H1 (cell line): ENCODE results near the gene GRM7. TPM values are rescaled to one million over a fixed set of nuclear protein-coding genes. Genes with fewer than 3 reads are reported as not detected.

Source experiments
- CTCF ChIA-PET: fragments of 300-600 bp; sonication (Branson Sonifier 250); formaldehyde crosslinking; loops from one replicate; lab custom pipeline; 2021; ENCODE audit not compliant: partially characterized antibody; lab: Charles Lee
- POLR2A ChIA-PET: fragments of 300-600 bp; sonication (Branson Sonifier 250); formaldehyde crosslinking; loops from one replicate; lab custom pipeline; 2021; ENCODE audit warnings: inconsistent platforms; ENCODE audit not compliant: partially characterized antibody; lab: Charles Lee
- DNase-seq, 2 experiments: peaks; one replicate each; pipeline versions ENCODE4 v3.0.0 to v3.0.0-alpha.2; 2010 to 2022; ENCODE audit warnings: low spot score in 2 of 2, low read depth in 1 of 2, mixed read lengths in 1 of 2
- FAIRE-seq: peaks from 2 replicates; lab custom pipeline; 2011; peaks lifted over from hg19 to GRCh38; lab: Jason Lieb, UNC
- H2AFZ ChIP-seq: 2 replicates; pipeline ENCODE4 v1.8.1; 2012; ENCODE audit warnings: low read length, inconsistent platforms
- H2AK5ac ChIP-seq: 2 replicates; pipeline ENCODE4 v1.6.1; 2013; ENCODE audit warnings: low read depth, low read length
- H2BK120ac ChIP-seq: replicated peaks from 2 replicates; pipeline ENCODE3; 2013; ENCODE audit warnings: low read depth, low read length, inconsistent platforms
- H2BK12ac ChIP-seq: 2 replicates; pipeline ENCODE4 v1.6.1; 2013; ENCODE audit warnings: low read depth, low read length
- H2BK15ac ChIP-seq: 2 replicates; pipeline ENCODE4 v1.6.1; 2013; ENCODE audit warnings: low read length
- H2BK20ac ChIP-seq: 2 replicates; pipeline ENCODE4 v1.6.1; 2013; ENCODE audit warnings: low read length
- H2BK5ac ChIP-seq: 2 replicates; pipeline ENCODE4 v1.6.1; 2013; ENCODE audit warnings: low read depth, low read length
- H3K14ac ChIP-seq: 2 replicates; pipeline ENCODE4 v1.6.1; 2013; ENCODE audit warnings: inconsistent platforms; ENCODE audit not compliant: insufficient read length
- H3K18ac ChIP-seq: 2 replicates; pipeline ENCODE4 v1.6.1; 2013; ENCODE audit warnings: low read length; ENCODE audit errors: extremely low read depth
- H3K23ac ChIP-seq: 2 replicates; pipeline ENCODE4 v1.6.1; 2013; ENCODE audit warnings: inconsistent platforms; ENCODE audit not compliant: insufficient read length
- H3K23me2 ChIP-seq: 2 replicates; pipeline ENCODE4 v1.6.1; 2013; ENCODE audit warnings: low read depth, low read length
- H3K27ac ChIP-seq: 2 replicates; pipeline ENCODE4 v1.6.1; 2011; ENCODE audit warnings: low read depth, low read length, inconsistent platforms
- H3K27me3 ChIP-seq, 4 experiments: replicated peaks in 1 of 4; 1 replicate in 1 of 4; 2 replicates in 3 of 4; pipeline versions ENCODE4 v1.6.1 to v1.8.1; 2011 to 2013; ENCODE audit warnings: low read length in 3 of 4, mild to moderate bottlenecking in 3 of 4, inconsistent platforms in 2 of 4, mixed read lengths in 2 of 4, moderate library complexity in 1 of 4; ENCODE audit not compliant: control insufficient read depth in 3 of 4, insufficient read depth in 3 of 4; ENCODE audit errors: extremely low read depth in 1 of 4
- H3K36me3 ChIP-seq, 4 experiments: 2 replicates each; pipeline versions ENCODE4 v1.6.1 to v1.8.1; 2011 to 2013; ENCODE audit warnings: mild to moderate bottlenecking in 4 of 4, low read length in 3 of 4, moderate library complexity in 2 of 4, control low read depth in 1 of 4, inconsistent platforms in 1 of 4; ENCODE audit not compliant: insufficient read depth in 4 of 4, control insufficient read depth in 2 of 4
- H3K4ac ChIP-seq: replicated peaks from 2 replicates; pipeline ENCODE3; 2013; ENCODE audit warnings: low read length, low read depth, mixed read lengths, inconsistent platforms; ENCODE audit not compliant: insufficient read length
- H3K4me1 ChIP-seq, 4 experiments: replicated peaks in 1 of 4; 1 replicate in 1 of 4; 2 replicates in 3 of 4; pipeline versions ENCODE4 v1.6.1 to v1.8.1; 2011 to 2013; ENCODE audit warnings: low read length in 3 of 4, inconsistent platforms in 2 of 4, mixed read lengths in 1 of 4; ENCODE audit not compliant: insufficient read depth in 4 of 4, control insufficient read depth in 3 of 4
- H3K4me2 ChIP-seq, 2 experiments: 2 replicates each; pipeline versions ENCODE4 v1.6.1 to v1.8.1; 2011 to 2013; ENCODE audit warnings: low read depth in 2 of 2, low read length in 2 of 2, control low read depth in 1 of 2, inconsistent platforms in 1 of 2, mild to moderate bottlenecking in 1 of 2; ENCODE audit not compliant: insufficient read depth in 1 of 2
- H3K4me3 ChIP-seq, 4 experiments: fragments of 200-600, 300-600 bp in 1 of 4; sonication (generic), shearing (Covaris generic), sonication (Bioruptor Twin) in 1 of 4; 2 replicates each; pipeline versions ENCODE4 v1.5.1 to v1.8.1; 2011 to 2016; ENCODE audit warnings: low read length in 4 of 4, low read depth in 3 of 4, control low read depth in 2 of 4, inconsistent platforms in 2 of 4, mild to moderate bottlenecking in 2 of 4, mixed read lengths in 1 of 4, moderate library complexity in 1 of 4; ENCODE audit not compliant: insufficient read depth in 2 of 4; ENCODE audit errors: extremely low read depth in 1 of 4
- H3K56ac ChIP-seq: replicated peaks from 2 replicates; pipeline ENCODE3; 2013; ENCODE audit warnings: low read depth, mild to moderate bottlenecking, mixed read lengths, low read length, inconsistent platforms; ENCODE audit not compliant: insufficient read length
- H3K79me1 ChIP-seq: 2 replicates; pipeline ENCODE4 v1.6.1; 2013; ENCODE audit warnings: low read depth, low read length, control low read depth
- H3K79me2 ChIP-seq, 2 experiments: 2 replicates each; pipeline versions ENCODE4 v1.6.1 to v1.8.1; 2012 to 2013; ENCODE audit warnings: low read length in 2 of 2, mild to moderate bottlenecking in 2 of 2, inconsistent platforms in 1 of 2; ENCODE audit not compliant: insufficient read depth in 2 of 2, control insufficient read depth in 1 of 2
- H3K9ac ChIP-seq, 4 experiments: replicated peaks in 1 of 4; 1 replicate in 1 of 4; 2 replicates in 3 of 4; pipeline versions ENCODE4 v1.6.1 to v1.8.1; 2011 to 2013; ENCODE audit warnings: low read depth in 3 of 4, low read length in 3 of 4, control low read depth in 2 of 4, mild to moderate bottlenecking in 2 of 4, moderate library complexity in 2 of 4, inconsistent platforms in 1 of 4; ENCODE audit errors: extremely low read depth in 1 of 4
- H3K9me3 ChIP-seq, 2 experiments: 2 replicates each; pipeline versions ENCODE4 v1.6.1 to v1.8.1; 2012 to 2013; ENCODE audit warnings: mild to moderate bottlenecking in 2 of 2, moderate library complexity in 2 of 2, control low read depth in 1 of 2, inconsistent platforms in 1 of 2, low read depth in 1 of 2, low read length in 1 of 2, mixed read lengths in 1 of 2; ENCODE audit not compliant: insufficient read depth in 2 of 2
- H4K20me1 ChIP-seq, 2 experiments: replicated peaks in 1 of 2; 2 replicates each; pipeline versions ENCODE3 to v1.8.1; 2011 to 2013; ENCODE audit warnings: inconsistent platforms in 2 of 2, low read length in 2 of 2, mild to moderate bottlenecking in 1 of 2; ENCODE audit not compliant: insufficient read depth in 2 of 2, control insufficient read depth in 1 of 2
- H4K5ac ChIP-seq: 2 replicates; pipeline ENCODE4 v1.6.1; 2013; ENCODE audit warnings: low read length, low read depth, mixed read lengths, inconsistent platforms; ENCODE audit not compliant: insufficient read length
- H4K8ac ChIP-seq: 2 replicates; pipeline ENCODE4 v1.8.0; 2013; ENCODE audit warnings: mild to moderate bottlenecking, moderate library complexity, low read length, inconsistent platforms; ENCODE audit not compliant: insufficient read depth; ENCODE audit errors: extremely low read depth
- H4K91ac ChIP-seq: replicated peaks from 2 replicates; pipeline ENCODE3; 2013; ENCODE audit warnings: low read length, mixed read lengths, inconsistent platforms; ENCODE audit not compliant: insufficient read length
- BRCA1 ChIP-seq: IDR thresholded peaks from 2 replicates; pipeline ENCODE4 v1.6.1; 2012; ENCODE audit warnings: low read depth, low read length, improper control_type of control experiment
- CREB1 ChIP-seq: IDR thresholded peaks from 2 replicates; pipeline ENCODE4 v1.6.1; 2012; ENCODE audit warnings: inconsistent platforms
- E2F6 ChIP-seq: IDR thresholded peaks from 2 replicates; pipeline ENCODE4 v1.6.1; 2012; ENCODE audit warnings: inconsistent platforms
- GABPA ChIP-seq: IDR thresholded peaks from 2 replicates; pipeline ENCODE4 v1.6.1; 2011; ENCODE audit warnings: mild to moderate bottlenecking, low read length, moderate library complexity, borderline replicate concordance; ENCODE audit not compliant: insufficient read depth
- HDAC2 ChIP-seq, 2 experiments: fragments of 300-600 bp in 1 of 2; sonication (generic) in 1 of 2; IDR thresholded peaks; 2 replicates each; pipeline ENCODE4 v1.6.1; 2011 to 2012; ENCODE audit warnings: low read depth in 2 of 2, low read length in 2 of 2, mild to moderate bottlenecking in 2 of 2, moderate library complexity in 2 of 2, borderline replicate concordance in 1 of 2, inconsistent platforms in 1 of 2
- HDAC6 ChIP-seq: IDR thresholded peaks from one replicate; pipeline ENCODE4 v1.7.1; 2012; ENCODE audit warnings: low read depth, mild to moderate bottlenecking, inconsistent platforms, low read length, moderate library complexity
- JUND ChIP-seq: IDR thresholded peaks from 2 replicates; pipeline ENCODE4 v1.6.1; 2011; ENCODE audit warnings: mild to moderate bottlenecking, improper control_type of control experiment, low read length
- KDM1A ChIP-seq: fragments of 200-600, 300-600 bp; sonication (generic); IDR thresholded peaks from 2 replicates; pipeline ENCODE4 v1.7.1; 2016; ENCODE audit warnings: mild to moderate bottlenecking, low read length, borderline replicate concordance
- SIRT6 ChIP-seq: IDR thresholded peaks from one replicate; pipeline ENCODE4 v1.7.1; 2012; ENCODE audit warnings: low read length, inconsistent platforms
- SP4 ChIP-seq: IDR thresholded peaks from 2 replicates; pipeline ENCODE4 v1.6.1; 2012; ENCODE audit warnings: low read length, inconsistent platforms
- SUZ12 ChIP-seq: fragments of 200-600 bp; sonication (generic); IDR thresholded peaks from 2 replicates; pipeline ENCODE4 v1.6.1; 2012; ENCODE audit warnings: mild to moderate bottlenecking, inconsistent platforms, low read length, moderate library complexity, mixed read lengths
- TAF1 ChIP-seq: IDR thresholded peaks from 2 replicates; pipeline ENCODE4 v1.6.1; 2011; ENCODE audit warnings: mild to moderate bottlenecking, low read depth, low read length
- TAF7 ChIP-seq: optimal IDR thresholded peaks from 2 replicates; pipeline ENCODE3; 2011; ENCODE audit warnings: low read depth, mild to moderate bottlenecking, inconsistent platforms, low read length, moderate library complexity, borderline replicate concordance
- ZNF274 ChIP-seq: IDR thresholded peaks from 2 replicates; pipeline ENCODE4 v1.7.0; 2012; ENCODE audit warnings: low read length, borderline replicate concordance; ENCODE audit errors: extremely low read depth
- WGBS, 2 experiments: shearing (Covaris generic) in 1 of 2; methylation state at CpG; one replicate each; pipeline versions ENCODE4 v1.1.6 to v1.1.7; 2013 to 2015; ENCODE audit warnings: low lambda C conversion rate in 2 of 2, mixed read lengths in 2 of 2, inconsistent platforms in 1 of 2, low coverage in 1 of 2, missing lambda C conversion rate in 1 of 2; ENCODE audit not compliant: insufficient replicate concordance in 2 of 2, insufficient coverage in 1 of 2, insufficient read length in 1 of 2; ENCODE audit errors: extremely low coverage in 1 of 2, missing lambda C conversion rate in 1 of 2; 5-methylcytosine and 5-hydroxymethylcytosine counted together
- polyA plus RNA-seq, 7 experiments: library from polyadenylated mRNA; depleted of rRNA in 3 of 7; stranded (reverse) in 5 of 7; unstranded in 2 of 7; fragments of >200 nt in 5 of 7; fragments of 200-250 nt in 2 of 7; gene quantifications; 1 replicate in 5 of 7; 2 replicates in 1 of 7; 4 replicates in 1 of 7; pipeline versions ENCODE4 v1.2.1 to v1.2.3, GENCODE V29; 2011 to 2013; ENCODE audit warnings: missing spikeins in 2 of 7, mixed read lengths in 2 of 7
- total RNA-seq: library from RNA; stranded (reverse); fragmentation: NEBNext Ultra II Directional; extraction: Animal tissue kit (Norgen Biotek cat#: 25700); gene quantifications from 2 replicates; pipeline ENCODE4 v1.2.1, GENCODE V29; 2021

Gene GRM7
- total and polyA plus RNA-seq, 2 of the 8 experiments (the other 6 are each of a cell fraction or from before 2014, with no cell fraction given): 0.17 to 0.24 TPM

GRCh38 chr3:7700977-7701376 is 840.1 kb downstream of the GRM7 start:
- H3K36me3 ChIP-seq: no peaks in the 10 kb centered on the region; a peak in 1 of 8 replicates
- no peak overlapping the region for H3K14ac ChIP-seq
- no peaks in the 10 kb centered on the region for H3K79me2 ChIP-seq
- no peak overlapping the region for H3K23ac ChIP-seq
- ChIA-PET POLR2A (no interaction called here), CTCF (interaction anchor here (1.0 to 1.8 kb wide), 2 partner anchors 9 to 20 kb away, joined by 3 to 7 read pairs; no protein-coding TSS in a partner anchor)
- no peaks in the 10 kb centered on the region for H3K9me3 ChIP-seq
- H3K56ac ChIP-seq: no peak overlapping the region
- H3K79me1 ChIP-seq: no peaks in the 10 kb centered on the region
- H3K27ac ChIP-seq: no peak overlapping the region
- H3K27me3 ChIP-seq: no peaks in the 10 kb centered on the region
- peaks cover 0 to 3% (median 0%) of the 10 kb centered on the region in 4 experiments; a peak in 1 of 7 replicates for H3K4me1 ChIP-seq
- H3K4me2 ChIP-seq: no peak overlapping the region
- no peak overlapping the region for H2AFZ ChIP-seq
- 98% methylated on average over 3 of the region's 6 CpGs; no CpG with 5 or more reads in 1 of the 2 experiments for WGBS, 2 experiments
- no peak overlapping the region for H4K5ac ChIP-seq
- H2BK20ac ChIP-seq: no peak overlapping the region
- H3K9ac ChIP-seq: no peak overlapping the region
- H3K18ac ChIP-seq: no peak overlapping the region
- no peak overlapping the region for H4K91ac ChIP-seq
- no peak overlapping the region for H3K4ac ChIP-seq
- H4K8ac ChIP-seq: no peak overlapping the region
- no peak for DNase-seq
- no peak overlapping the region for H2BK15ac ChIP-seq
- FAIRE-seq: no peak
- no peak overlapping the region for H2BK12ac ChIP-seq
- no peaks in the 10 kb centered on the region for H4K20me1 ChIP-seq
- no peak overlapping the region for H2BK120ac ChIP-seq
- no peak overlapping the region for H2AK5ac ChIP-seq
- H3K23me2 ChIP-seq: no peaks in the 10 kb centered on the region
- H3K4me3 ChIP-seq: no peak overlapping the region
- H2BK5ac ChIP-seq: no peak overlapping the region; the same call in 1 of the 2 replicates
- TF ChIP-seq JUND (no peak), TAF1 (no peak), E2F6 (no peak), ZNF274 (no peak), HDAC6 (no peak), KDM1A (no peak), GABPA (no peak), BRCA1 (no peak), TAF7 (no peak), HDAC2 (IDR thresholded peaks at IDR 0.05; ENCODE audit: borderline replicate concordance in 1 of 2, low read depth in 2 of 2, low read length in 2 of 2) (no peak), SP4 (no peak), SUZ12 (no peak), SIRT6 (no peak), CREB1 (no peak)
